ENCODE data around the gene CLIC1.
A peak's percentile ranks its signal among the peaks of the same experiment; 100 is the strongest.

GRCh38 chr6:31718265-31718664, 18.1 kb downstream of the CLIC1 start:
- TF ChIP-seq CTCF (IDR thresholded peaks at IDR 0.05) (no peak), POLR2AphosphoS5 (IDR thresholded peaks at IDR 0.05) (peak in 2 of 3 donors; percentile 27 to 32), POLR2A (IDR thresholded peaks at IDR 0.05) (no peak)

Data from breast epithelium (tissue), 3 donors.